Measurements from ENCODE around the gene SCEL. TPM values are rescaled to one million over a fixed set of nuclear protein-coding genes. Genes with fewer than 3 reads are reported as not detected.

SCEL gene
- not detected in 2 replicates for total RNA-seq

- intact Hi-C loops (cut with micrococcal nuclease), result no loop called here
- H3K27ac Mint-ChIP-seq, result no peak within 1 kb of the TSS
- H3K27me3 Mint-ChIP-seq, result peaks cover 7% of the 10 kb centered on the region
- no peaks in the 10 kb centered on the region for H3K9me3 Mint-ChIP-seq
- H3K4me1 Mint-ChIP-seq, result no peaks in the 10 kb centered on the region
- H3K36me3 Mint-ChIP-seq (ENCODE audit: low read depth), result no peaks in the 10 kb centered on the region
- DNase-seq, result no peak
- H3K4me3 Mint-ChIP-seq, result no peak within 1 kb of the TSS
These were observed at the start of gene SCEL for GRCh38 chr13:77535448-77535847. Gene SCEL, plus strand, starts transcription at chr13:77535706. Its CDS starts 20,170 bp downstream, at chr13:77555876.

- no peak overlapping the region for H3K27ac Mint-ChIP-seq
- no peaks in the 10 kb centered on the region for H3K4me1 Mint-ChIP-seq
- H3K9me3 Mint-ChIP-seq, result no peaks in the 10 kb centered on the region
- no peak overlapping the region for H3K4me3 Mint-ChIP-seq
- DNase-seq, result no peak
- H3K36me3 Mint-ChIP-seq (ENCODE audit: low read depth), result no peaks in the 10 kb centered on the region
- intact Hi-C loops (cut with micrococcal nuclease), result loop anchor here (5.0 kb wide), 2 partner anchors 78 to 263 kb away; no protein-coding TSS in a partner anchor
- no peaks in the 10 kb centered on the region for H3K27me3 Mint-ChIP-seq
These were observed 45.8 kb upstream of the SCEL start for GRCh38 chr13:77489566-77490337.

DNA sequence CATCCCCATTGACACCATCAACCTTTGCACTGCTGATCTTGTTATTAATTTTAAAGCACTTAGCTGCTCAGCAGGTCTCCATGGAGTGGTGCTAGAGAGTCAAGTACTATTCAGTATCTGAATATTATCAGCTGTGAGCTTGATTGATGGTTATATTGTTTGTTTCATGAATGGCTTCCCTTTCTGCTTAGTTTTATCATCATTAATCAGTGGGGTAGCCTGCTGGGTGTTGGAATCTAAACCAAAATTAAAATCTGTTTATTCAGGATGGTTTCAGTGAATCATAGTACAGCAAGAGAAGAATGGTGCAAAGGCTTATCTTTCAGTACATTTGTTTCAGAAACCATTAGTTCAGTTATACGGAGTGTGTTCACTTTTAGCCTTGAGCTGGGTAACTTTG is 42.5 kb upstream of the SCEL start:
- H3K4me3 Mint-ChIP-seq, result no peak overlapping the region
- DNase-seq, result no peak
- no peaks in the 10 kb centered on the region for H3K4me1 Mint-ChIP-seq
- no peaks in the 10 kb centered on the region for H3K36me3 Mint-ChIP-seq (ENCODE audit: low read depth)
- intact Hi-C loops (cut with micrococcal nuclease), result loop anchor here (5.0 kb wide), 2 partner anchors 74 to 259 kb away; no protein-coding TSS in a partner anchor
- H3K9me3 Mint-ChIP-seq, result no peaks in the 10 kb centered on the region
- H3K27me3 Mint-ChIP-seq, result no peaks in the 10 kb centered on the region
- no peak overlapping the region for H3K27ac Mint-ChIP-seq

DNA sequence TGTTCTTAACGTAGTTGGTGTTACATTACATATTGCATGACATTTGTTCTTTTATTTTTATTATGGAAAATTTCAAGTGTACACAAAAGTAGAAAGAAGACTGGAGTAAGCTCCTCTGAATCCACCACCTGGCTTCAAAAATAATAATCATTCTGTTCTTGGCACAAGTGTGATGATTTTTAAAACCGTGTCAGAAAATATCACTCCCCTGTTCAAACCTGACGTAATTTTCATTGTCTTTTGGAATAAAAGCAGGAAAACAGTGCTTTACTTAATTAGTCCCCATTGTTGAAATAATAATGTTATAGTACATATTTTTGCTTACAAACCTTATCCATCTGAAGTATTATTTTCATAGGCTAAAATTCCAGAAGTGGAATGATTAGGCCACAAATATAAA is 41.3 kb upstream of the SCEL start:
- Mint-ChIP-seq H3K4me3 (no peak overlapping the region), H3K27me3 (no peaks in the 10 kb centered on the region), H3K4me1 (no peaks in the 10 kb centered on the region), H3K9me3 (no peaks in the 10 kb centered on the region), H3K27ac (no peak overlapping the region), H3K36me3 (ENCODE audit: low read depth) (no peaks in the 10 kb centered on the region)
- intact Hi-C loops (cut with micrococcal nuclease), result loop anchor here (5.0 kb wide), 2 partner anchors 73 to 258 kb away; no protein-coding TSS in a partner anchor
- no peak for DNase-seq

DNA sequence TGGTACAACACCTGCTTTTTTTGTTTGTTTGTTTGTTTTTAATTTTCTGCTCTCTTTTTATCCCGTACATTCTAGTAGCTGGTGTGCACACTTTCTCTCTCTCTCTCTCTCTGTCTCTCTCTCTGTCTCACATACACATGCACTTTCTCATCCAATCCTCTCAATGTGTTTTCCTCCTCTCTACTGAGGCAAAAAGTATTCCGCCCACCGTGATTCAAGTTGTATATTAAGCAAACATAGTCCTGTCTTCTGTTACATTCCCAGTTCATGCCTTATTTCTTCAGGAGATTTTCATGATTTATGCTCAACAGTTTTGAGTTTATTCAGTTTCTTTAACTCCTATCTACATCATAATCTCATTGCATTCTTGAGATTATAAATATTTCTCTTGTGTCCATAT is 38.2 kb upstream of the SCEL start:
- Mint-ChIP-seq H3K9me3 (no peaks in the 10 kb centered on the region), H3K4me1 (peaks cover 2% of the 10 kb centered on the region), H3K36me3 (ENCODE audit: low read depth) (no peaks in the 10 kb centered on the region), H3K4me3 (no peak overlapping the region), H3K27ac (no peak overlapping the region), H3K27me3 (peaks cover 7% of the 10 kb centered on the region)
- intact Hi-C loops (cut with micrococcal nuclease), result no loop called here
- no peak for DNase-seq

- H3K27me3 Mint-ChIP-seq, result peaks cover 7% of the 10 kb centered on the region
- H3K9me3 Mint-ChIP-seq, result no peaks in the 10 kb centered on the region
- H3K27ac Mint-ChIP-seq, result no peak overlapping the region
- H3K4me1 Mint-ChIP-seq, result peaks cover 2% of the 10 kb centered on the region
- intact Hi-C loops (cut with micrococcal nuclease), result no loop called here
- H3K36me3 Mint-ChIP-seq (ENCODE audit: low read depth), result no peaks in the 10 kb centered on the region
- no peak for DNase-seq
- H3K4me3 Mint-ChIP-seq, result no peak overlapping the region
These were observed 37.7 kb upstream of the SCEL start for GRCh38 chr13:77497835-77498234.

DNA sequence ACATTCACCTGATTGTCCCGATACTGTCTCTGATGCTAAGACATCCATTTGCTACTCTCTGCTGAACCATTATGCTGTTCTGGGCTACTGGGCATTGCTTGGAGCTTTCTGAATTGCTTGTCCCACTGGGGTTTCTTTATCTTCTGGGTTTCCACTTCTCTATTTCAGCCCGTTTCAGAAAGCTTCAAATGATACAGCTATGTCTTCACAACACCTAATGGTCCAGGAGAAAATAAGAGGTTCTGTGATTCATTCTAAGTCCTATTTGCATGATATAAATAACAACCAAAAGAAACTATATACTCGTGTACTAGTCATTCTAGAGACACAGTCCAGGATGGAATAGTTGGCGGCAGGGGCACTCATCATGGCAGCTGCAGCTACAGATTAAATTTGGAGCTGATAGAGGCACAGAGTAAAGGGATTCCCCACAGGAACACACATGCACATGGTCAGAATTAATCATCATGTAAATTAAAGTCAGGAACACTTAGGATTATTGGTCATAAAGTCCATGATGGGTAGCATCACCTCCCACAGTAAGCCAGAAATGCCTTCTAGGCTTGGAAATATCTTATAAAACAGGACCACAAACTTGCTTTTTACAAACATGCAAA is 33.3 kb upstream of the SCEL start:
- intact Hi-C loops (cut with micrococcal nuclease), result no loop called here
- H3K4me1 Mint-ChIP-seq, result peaks cover 2% of the 10 kb centered on the region
- no peaks in the 10 kb centered on the region for H3K9me3 Mint-ChIP-seq
- no peaks in the 10 kb centered on the region for H3K36me3 Mint-ChIP-seq (ENCODE audit: low read depth)
- no peak overlapping the region for H3K27ac Mint-ChIP-seq
- peaks cover 7% of the 10 kb centered on the region for H3K27me3 Mint-ChIP-seq
- DNase-seq, result no peak
- H3K4me3 Mint-ChIP-seq, result no peak overlapping the region

DNA sequence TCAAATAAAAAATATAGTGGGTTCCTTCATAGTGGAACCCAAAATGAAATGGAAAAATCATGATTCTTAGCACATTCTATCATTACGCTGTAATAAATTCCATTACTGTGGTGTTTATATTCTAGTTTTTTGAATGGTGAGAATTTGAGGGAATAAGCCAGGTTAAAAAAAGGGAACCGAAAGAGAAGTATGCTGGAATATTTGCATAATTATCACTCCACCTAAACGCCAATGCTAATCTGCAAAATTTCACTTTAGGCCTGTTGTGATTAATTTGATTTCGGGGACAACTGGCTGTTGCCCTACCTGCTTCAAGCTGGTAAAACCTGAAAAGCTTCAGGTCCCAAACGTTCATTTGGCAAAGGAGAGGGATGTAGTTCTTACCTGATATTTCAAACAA is 32.1 kb upstream of the SCEL start:
- Mint-ChIP-seq H3K4me3 (no peak overlapping the region), H3K27me3 (peaks cover 7% of the 10 kb centered on the region), H3K9me3 (no peaks in the 10 kb centered on the region), H3K4me1 (peaks cover 3% of the 10 kb centered on the region), H3K36me3 (ENCODE audit: low read depth) (no peaks in the 10 kb centered on the region), H3K27ac (no peak overlapping the region)
- DNase-seq, result no peak
- intact Hi-C loops (cut with micrococcal nuclease), result no loop called here

DNA sequence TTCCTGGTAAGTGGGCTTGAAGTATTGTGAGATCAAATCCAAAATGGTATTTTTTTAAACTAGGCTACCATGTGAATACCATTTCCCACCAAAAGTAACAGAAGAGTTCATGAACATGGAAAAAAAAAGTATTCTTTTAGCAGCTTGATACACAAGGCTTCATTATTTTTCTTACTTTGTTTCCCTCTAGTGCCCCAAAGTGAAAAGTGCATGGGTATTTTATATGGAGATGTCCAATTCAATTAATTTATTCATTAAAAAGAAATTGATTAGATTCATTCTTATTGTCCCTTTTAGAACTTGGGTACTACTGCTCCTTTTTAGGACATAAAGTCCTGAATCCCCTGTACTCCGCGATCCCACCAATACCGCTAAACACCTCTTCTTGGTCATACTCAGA is 28.6 kb upstream of the SCEL start:
- no peak for DNase-seq
- no peak overlapping the region for H3K4me3 Mint-ChIP-seq
- intact Hi-C loops (cut with micrococcal nuclease), result no loop called here
- no peaks in the 10 kb centered on the region for H3K36me3 Mint-ChIP-seq (ENCODE audit: low read depth)
- peaks cover 3% of the 10 kb centered on the region for H3K27me3 Mint-ChIP-seq
- H3K4me1 Mint-ChIP-seq, result peaks cover 12% of the 10 kb centered on the region
- H3K9me3 Mint-ChIP-seq, result no peaks in the 10 kb centered on the region
- no peak overlapping the region for H3K27ac Mint-ChIP-seq

GRCh38 chr13:77507931-77508776 is 27.4 kb upstream of the SCEL start:
- no peak overlapping the region for H3K4me3 Mint-ChIP-seq
- intact Hi-C loops (cut with micrococcal nuclease), result no loop called here

GRCh38 chr13:77508959-77509620 is 26.4 kb upstream of the SCEL start:
- H3K27me3 Mint-ChIP-seq, result no peaks in the 10 kb centered on the region
- H3K4me1 Mint-ChIP-seq, result peaks cover 11% of the 10 kb centered on the region
- no peak overlapping the region for H3K27ac Mint-ChIP-seq
- no peak for DNase-seq
- H3K9me3 Mint-ChIP-seq, result no peaks in the 10 kb centered on the region
- H3K36me3 Mint-ChIP-seq (ENCODE audit: low read depth), result no peaks in the 10 kb centered on the region
- no peak overlapping the region for H3K4me3 Mint-ChIP-seq
- intact Hi-C loops (cut with micrococcal nuclease), result no loop called here

More at GRCh38 chr13:77507931-77508776, 27.4 kb upstream of the SCEL start:
- peaks cover 10% of the 10 kb centered on the region for H3K4me1 Mint-ChIP-seq
- H3K27ac Mint-ChIP-seq, result no peak overlapping the region
- no peaks in the 10 kb centered on the region for H3K27me3 Mint-ChIP-seq
- DNase-seq, result no peak
- H3K36me3 Mint-ChIP-seq (ENCODE audit: low read depth), result no peaks in the 10 kb centered on the region
- H3K9me3 Mint-ChIP-seq, result no peaks in the 10 kb centered on the region

GRCh38 chr13:77510156-77510555 is 25.4 kb upstream of the SCEL start:
- Mint-ChIP-seq H3K36me3 (ENCODE audit: low read depth) (no peaks in the 10 kb centered on the region), H3K27me3 (no peaks in the 10 kb centered on the region), H3K4me1 (peaks cover 12% of the 10 kb centered on the region), H3K9me3 (no peaks in the 10 kb centered on the region), H3K4me3 (no peak overlapping the region), H3K27ac (no peak overlapping the region)
- no peak for DNase-seq
- intact Hi-C loops (cut with micrococcal nuclease), result no loop called here

- H3K27ac Mint-ChIP-seq, result no peak overlapping the region
These were observed 24.0 kb upstream of the SCEL start for GRCh38 chr13:77511552-77511951.

More at GRCh38 chr13:77511552-77511951, 24.0 kb upstream of the SCEL start:
- no peaks in the 10 kb centered on the region for H3K27me3 Mint-ChIP-seq
- DNase-seq, result no peak
- no peak overlapping the region for H3K4me3 Mint-ChIP-seq
- H3K36me3 Mint-ChIP-seq (ENCODE audit: low read depth), result no peaks in the 10 kb centered on the region
- intact Hi-C loops (cut with micrococcal nuclease), result no loop called here
- no peaks in the 10 kb centered on the region for H3K9me3 Mint-ChIP-seq
- peaks cover 14% of the 10 kb centered on the region for H3K4me1 Mint-ChIP-seq

Data from activated CD4-positive, alpha-beta T cell treated with anti-CD3 and anti-CD28 coated beads, Interleukin-2, amount 10 ng/mL, durations not matched to agents 24 days and 14 days (primary cell).